ENCODE measurements around the gene COL28A1.
"Not testable (repeated sequence)": the region's sequence is repeated elsewhere in the genome, so short reads cannot be mapped to it uniquely, and the experiment has no call there.

The COL28A1 gene

DNA sequence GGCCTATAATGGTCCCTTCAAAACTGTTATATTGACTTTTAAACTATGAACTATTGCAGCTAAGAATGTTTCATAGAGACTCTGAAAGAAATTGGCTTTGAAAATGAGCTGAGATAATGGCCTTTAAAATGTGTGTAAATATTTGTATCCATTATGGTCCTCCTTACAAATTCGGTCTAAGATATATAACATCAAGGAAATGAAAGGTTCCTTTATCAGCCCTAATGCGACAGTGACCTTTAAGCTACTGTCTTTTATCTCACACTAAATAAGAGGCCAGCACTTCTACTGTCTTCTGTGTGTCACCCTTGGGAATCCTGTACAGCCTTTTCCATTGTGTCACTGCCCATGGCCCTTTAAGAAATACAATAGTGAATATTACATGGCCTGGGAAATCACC, 19.5 kb downstream of the COL28A1 start:
- no peak for DNase-seq

DNA sequence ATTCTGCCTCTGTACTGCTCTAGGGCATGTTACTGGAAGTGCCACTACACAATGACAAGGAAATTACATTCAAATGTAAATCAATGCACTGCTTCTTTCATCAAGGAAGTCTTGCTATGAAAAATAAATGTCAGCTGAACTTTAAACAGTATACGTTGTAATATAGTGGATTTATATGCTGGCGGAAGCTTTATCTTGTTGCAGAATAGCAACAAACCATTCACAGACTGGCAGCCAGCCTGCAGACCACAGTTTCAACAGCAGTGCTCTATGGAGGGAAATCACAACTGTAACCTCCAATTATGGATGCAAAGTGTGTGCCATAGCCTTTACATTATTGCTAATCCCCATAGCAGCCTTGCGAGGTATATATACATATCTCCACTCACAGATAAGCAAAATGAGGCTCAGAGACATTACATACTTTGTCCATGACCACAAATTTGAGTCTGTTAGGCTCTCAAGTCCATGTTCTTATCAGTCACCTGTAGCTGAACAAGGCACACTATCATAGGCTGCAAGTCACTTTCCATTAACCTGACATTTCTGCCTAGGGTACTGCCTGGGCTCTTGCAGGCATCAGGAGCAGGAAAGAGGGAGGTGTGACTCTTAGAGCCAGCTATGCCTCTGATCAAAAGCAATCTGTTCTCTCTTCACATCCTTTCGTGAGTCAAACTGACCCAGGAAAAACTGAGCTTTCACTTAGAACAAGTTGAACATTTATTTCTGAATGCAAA, 22.6 kb downstream of the COL28A1 start:
- no peak for DNase-seq

DNA sequence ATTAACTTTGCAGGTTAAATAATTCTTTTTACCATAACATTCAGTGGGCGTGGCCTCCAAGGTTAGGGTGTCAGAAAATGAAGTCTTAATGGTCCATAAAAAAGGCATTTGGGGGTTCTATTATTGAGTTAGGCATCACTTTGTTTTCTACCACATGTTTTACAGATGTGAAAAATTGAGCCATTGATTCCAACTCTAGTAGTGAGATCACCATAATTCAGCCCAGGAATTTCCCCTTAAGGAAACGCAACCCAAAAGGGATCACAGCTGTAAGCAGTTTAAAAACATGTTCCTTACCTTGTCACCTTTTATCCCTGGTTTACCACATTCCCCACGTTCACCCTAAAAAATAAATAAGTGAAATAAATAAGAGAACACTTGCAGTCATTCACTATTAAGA, 24.9 kb downstream of the COL28A1 start:
- no peak for DNase-seq

DNA sequence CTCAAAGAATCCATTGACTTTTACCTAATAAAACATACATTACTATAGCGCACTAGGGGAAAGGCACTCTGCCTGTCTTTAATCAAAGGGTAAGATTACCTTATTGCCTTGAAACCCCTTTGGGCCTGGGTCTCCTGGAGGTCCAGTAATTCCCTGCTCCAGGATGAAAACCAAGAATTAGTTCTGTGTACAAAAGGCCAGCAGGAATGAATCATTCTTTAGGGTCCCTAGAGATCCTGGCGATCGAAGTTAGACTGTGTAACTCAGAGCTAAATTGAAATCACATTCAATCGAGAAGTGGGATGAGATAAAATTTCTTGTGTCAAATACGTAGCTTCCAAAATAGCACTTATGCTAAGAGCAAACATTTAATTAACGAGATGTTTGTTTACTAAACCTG, 29.8 kb downstream of the COL28A1 start:
- no peak for DNase-seq

DNA sequence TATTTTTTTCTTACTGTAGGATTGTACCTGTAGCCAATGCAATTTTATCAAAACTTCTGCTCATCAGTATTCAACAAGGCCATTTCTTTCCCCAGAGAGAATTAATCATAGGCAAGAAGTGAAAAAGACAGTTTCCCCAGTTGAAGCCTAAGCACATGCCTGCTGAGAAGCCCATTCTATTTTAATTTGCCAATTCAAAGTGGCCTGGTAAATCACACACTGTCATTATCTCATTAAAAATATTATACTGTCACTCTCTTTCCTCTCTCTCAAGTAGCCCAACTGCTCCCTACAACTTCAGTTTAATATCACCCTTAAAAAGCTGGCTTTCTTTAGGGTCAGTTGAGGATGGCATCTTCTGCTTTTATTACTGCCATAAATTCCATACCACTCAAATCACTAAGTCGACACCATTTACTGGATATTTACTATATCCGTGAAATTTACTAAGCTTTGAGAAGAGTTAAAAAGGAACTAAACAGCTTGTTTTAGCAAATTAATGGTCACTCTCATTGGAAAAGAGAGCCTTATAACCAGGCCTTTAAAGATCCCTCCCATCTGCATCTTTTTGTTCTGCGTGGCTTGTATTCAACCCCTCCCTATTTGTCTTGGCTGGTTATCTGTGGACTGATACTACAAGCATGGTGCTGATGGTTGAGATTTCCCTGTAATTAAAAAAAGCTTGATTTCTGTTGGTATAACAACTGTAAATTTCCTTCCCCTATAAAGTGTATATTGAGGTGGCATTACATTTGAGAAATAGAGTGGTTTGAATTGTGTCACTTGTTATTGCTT, 30.6 kb downstream of the COL28A1 start:
- no peak for DNase-seq

DNA sequence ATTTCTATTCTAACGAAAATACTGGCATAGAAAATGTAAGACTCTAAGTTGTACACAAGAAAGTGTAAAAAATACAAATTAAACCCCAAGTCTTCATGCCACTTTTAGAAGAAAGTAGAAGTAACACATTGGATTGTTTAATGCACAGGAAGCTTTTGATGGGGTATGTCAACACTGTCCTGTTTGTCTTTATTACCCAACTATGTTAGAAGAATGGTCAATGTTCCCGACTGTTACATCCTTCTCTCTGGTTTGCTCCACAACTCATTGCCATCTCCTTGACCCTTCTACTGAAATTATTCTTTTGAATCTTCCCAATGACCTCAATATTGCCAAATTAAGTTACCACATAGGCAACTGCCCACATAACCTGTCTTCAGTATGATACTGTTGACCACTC, 35.8 kb downstream of the COL28A1 start:
- no peak for DNase-seq

DNA sequence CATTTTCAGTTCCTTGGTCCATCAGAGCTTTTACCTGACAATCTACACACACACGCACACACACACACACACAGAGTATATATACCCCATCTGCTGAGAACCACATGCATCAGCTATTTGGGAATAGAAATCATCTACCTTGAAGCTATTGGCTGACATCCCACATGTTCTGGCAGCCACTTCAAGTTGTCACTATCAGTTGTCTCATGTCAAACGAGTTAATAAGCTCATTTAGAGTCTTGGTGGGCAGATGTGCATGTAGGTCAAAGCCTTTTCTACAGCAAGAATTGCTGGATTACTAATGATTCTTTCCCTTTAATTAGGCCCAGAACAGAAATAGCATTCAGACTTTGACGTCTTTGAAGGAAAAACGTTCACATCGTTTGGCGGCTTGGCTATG, 36.8 kb downstream of the COL28A1 start:
- no peak for DNase-seq

DNA sequence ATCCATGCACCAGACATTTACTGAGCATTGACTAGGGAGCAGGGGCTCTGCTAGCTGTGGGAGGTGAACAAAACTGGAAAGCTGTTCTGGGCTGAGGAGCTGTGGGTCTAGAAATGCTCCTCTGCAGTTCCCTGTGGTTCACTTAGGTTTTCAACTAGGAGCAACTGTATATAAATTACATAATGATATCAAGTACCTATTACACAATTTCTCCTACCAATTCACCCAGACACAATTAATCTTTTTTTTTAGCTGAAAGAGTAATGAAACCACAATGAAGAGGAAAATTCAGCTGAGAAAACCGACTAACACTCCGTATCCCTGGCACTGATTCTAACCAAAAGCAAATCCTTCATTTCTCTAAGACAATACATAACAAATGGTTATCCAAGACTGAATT, 39.4 kb downstream of the COL28A1 start:
- DNase-seq: no peak

DNA sequence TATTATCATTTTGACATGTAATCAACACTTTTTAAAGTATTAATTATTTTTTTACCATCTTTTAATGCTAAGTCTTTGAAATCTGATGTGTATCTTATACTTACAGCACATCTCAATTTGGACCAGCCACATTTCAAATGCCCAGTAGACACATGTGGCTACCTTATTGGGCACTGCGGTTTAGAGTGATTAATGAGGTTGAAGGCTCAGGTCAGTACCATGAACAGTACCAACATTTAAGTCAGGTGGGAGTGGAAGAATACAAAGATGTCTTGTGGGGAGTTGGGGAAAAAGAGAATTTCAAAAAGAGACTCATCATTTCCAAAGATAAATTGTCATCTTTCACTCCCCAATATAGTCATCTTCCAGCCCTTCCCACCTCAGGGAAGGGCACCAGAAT, 40.5 kb downstream of the COL28A1 start:
- DNase-seq: no peak

DNA sequence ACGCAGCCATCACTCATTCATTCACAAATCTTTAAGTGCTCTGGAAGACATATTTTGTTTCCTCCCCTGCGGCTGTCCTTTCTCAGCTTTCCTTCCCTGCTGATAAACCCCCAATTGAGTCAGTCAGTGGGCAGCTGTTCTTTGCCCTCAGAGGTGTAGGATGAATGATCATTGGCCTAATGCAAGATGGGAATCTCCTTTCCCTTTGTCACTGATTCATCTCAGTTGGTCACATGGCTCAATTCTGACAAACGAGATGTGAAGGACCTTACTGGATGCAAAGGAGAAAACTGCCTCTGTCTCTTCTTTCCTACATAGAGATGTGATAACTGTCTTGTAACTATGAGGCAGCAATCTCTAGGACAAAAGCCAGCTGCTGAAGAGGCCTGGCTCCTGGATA, 44.6 kb downstream of the COL28A1 start:
- DNase-seq: no peak

DNA sequence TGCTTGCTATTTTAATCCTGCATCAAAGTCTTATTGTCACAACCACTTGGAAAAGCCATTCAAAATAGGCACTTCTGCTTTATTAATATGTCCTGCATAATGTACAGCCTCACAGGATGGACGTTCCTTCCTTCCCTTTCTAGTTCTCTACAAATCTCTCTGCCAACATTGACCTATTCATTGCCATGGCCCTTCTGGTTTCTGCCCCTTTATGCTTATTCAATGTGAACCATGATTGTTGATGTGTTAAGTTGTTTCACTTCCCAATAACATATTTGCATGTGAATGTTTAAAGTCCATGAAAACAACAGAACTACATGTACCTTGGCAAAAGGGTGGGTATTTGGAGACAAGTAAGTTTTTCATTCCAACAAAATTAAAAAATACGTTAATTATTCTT, 45.7 kb downstream of the COL28A1 start:
- no peak for DNase-seq

DNA sequence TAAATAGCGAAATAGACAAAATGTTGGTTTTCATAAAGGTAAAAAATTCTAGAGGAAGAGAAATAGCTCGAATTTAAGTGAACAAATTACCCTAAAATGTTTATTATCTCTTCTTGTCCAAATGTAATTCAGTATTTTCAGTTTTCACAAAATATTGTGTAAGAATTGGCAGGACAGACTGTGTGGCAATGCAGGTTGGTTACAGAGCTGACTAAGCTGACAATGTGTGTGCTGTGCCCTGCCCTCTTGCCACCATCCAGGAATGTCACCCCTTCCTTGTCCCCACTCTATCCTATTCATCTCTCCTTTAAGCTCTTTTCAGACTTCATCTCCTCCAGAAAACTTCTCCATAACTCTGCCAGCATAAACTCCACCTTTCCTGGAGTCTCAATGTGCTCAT, 46.1 kb downstream of the COL28A1 start:
- DNase-seq: no peak

DNA sequence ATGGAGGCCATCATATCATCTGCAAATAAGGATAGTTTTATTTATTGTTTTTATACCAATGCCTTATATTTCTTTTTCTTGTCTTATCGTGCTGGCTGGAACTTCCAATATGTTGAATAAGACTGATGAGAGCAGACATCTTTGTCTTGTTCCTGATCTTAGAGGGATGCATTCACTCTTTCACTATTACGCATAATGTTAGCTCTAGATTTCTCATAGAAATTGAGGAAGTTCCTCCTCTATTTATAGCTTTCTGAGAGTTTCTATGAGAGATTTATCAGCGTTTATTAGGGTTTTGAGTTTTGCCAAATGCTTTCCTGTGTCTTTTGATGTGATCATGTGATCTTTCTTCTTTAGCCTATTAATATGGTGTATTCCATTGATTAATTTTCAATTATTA, 49.3 kb downstream of the COL28A1 start:
- DNase-seq: no peak

DNA sequence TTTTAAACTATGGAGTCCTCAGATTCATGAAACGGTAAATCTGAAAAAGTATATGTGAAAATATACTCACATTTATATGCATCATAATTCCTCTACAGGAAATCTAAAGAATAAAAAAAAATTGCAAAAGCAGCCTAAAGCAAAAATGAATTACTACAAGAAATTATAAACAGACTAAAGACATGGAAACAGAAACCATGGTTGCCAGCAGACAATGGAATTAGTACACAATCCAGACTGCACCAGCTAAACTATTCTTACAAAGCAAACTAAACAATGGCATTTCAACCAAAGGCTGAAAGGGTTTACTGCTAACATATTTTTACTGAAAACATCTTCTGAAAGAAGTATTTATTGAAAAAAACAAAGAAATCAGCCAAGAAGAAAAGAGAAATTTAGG, 51.6 kb downstream of the COL28A1 start:
- no peak for DNase-seq

DNA sequence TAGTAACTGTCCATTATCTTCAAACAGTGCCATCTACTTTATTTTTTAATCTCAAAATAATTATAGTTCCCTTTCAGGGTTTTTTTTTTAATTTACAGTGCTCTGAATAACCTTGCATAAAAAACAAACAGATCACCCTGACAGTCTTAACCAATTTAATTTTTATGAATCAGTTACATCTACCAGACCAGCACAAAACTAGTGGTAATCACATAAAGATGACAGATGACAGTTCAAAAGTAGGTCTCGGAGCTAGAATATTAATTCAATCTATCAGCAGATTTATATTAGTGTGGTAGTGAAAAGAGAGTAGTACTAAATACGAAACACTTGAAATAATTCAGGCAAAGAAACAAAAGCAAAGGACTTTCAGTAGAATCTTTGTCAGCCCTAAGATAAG, 53.9 kb downstream of the COL28A1 start:
- no peak for DNase-seq

DNA sequence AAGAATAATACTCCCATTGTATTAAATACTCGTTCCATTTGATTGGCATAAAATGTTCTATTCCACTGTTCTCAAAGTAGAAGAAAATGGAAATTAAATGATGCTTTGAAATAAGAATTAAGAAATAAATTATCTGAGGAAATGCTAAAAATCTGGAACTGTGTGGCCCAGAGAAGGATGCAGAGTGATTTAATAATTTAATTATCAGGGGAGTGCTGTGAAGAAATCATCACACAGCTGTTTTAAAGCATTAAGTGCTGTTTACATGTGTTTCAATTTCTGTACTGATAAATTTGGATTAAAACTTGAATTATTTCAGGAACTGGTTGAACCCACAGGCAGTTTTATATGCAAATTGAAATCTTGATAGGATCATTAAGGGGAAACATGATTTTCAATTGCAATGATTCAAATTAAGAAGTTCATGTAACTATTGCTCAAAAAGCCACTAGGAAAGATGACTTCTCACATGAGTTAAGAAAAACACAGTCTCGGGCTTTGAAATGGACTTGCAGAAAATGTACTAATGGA, 56.3 kb downstream of the COL28A1 start:
- no peak for DNase-seq

DNA sequence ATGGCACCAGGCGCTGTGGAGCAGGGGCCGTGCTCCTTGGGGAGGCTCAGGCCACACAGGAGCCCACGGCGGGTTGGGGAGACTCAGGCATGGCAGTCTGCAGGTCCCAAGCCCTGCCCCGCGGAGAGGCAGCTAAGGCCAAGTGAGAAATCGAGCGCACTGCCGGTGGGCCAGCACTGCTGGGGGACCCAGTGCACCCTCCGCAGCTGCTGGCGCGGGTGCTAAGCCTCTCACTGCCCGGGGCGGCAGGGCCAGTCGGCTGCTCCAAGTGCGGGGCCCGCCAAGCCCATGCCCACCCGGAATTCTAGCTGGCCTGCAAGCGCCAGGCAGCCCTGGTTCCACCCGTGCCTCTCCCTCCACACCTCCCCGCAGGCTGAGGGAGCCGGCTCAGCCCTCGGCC, 57.1 kb downstream of the COL28A1 start:
- no peak for DNase-seq

DNA sequence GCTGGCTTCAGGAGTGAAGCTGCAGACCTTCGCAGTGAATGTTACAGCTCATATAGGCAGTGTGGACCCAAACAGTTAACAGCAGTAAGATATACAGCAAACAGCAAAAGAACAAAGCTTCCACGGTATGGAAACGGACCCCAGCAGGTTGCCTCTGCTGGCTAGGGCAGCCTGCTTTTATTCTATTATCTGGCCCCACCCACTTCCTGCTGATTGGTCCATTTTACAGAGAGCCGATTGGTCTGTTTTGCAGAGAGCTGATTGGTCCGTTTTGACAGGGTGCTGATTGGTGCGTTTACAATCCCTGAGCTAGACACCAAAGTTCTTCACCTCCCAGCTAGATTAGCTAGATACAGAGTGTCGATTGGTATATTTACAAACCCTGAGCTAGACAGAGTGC, 58.0 kb downstream of the COL28A1 start:
- not testable (repeated sequence) for DNase-seq

DNA sequence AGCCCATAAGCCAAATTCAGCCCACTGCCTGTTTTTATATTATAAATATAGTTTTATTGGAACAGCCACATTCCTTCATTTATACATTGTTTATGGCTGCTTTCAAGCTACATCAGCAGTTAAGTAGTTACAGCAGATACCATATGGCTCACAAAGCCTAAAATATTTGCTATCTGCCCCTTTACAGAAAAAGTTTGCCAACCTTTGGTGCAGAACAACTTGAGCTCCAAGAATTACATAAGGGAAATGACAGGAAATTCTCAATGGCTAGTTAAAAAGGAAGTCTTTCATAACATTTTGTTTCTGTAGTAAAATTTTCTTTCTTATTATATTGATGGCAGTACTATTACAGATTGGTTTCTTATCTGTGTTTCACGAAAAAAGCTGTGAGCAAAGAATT, 59.3 kb downstream of the COL28A1 start:
- DNase-seq: no peak

DNA sequence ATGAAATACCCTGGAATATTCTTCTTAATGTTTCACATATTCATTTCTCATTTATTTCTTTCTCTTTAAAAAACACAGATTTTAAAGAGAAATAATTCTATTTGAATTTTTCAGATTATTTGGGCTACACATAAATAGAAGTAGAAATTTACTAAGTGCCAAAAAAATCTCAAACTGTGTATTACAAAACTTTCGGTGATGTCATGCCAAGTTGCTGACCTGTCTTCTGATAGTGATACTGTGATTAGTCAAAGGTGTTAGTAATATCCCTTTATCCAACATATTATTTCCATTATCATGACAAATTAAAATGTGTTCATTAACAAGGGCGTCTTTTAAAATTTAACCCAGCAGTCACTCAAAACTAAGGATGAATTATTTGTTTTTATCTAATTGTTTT, 60.1 kb downstream of the COL28A1 start:
- no peak for DNase-seq

DNA sequence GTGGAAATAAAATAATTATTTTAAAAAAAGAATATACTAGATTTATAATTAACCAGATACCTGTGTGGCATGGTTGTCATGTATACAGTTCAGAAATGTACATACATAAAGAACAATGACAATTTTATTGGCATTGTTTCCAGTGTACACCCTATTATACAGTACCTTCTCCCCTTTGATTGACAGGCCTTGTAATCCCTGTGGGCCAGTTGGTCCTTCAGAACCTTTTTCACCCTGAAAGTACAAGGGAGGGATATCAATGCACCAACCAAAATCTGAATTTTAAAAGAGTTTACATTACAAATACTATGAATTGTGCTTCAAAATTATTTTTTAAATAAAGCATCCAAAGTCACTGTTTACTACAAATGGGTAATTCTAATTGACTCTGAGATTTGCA, 61.2 kb downstream of the COL28A1 start:
- no peak for DNase-seq

DNA sequence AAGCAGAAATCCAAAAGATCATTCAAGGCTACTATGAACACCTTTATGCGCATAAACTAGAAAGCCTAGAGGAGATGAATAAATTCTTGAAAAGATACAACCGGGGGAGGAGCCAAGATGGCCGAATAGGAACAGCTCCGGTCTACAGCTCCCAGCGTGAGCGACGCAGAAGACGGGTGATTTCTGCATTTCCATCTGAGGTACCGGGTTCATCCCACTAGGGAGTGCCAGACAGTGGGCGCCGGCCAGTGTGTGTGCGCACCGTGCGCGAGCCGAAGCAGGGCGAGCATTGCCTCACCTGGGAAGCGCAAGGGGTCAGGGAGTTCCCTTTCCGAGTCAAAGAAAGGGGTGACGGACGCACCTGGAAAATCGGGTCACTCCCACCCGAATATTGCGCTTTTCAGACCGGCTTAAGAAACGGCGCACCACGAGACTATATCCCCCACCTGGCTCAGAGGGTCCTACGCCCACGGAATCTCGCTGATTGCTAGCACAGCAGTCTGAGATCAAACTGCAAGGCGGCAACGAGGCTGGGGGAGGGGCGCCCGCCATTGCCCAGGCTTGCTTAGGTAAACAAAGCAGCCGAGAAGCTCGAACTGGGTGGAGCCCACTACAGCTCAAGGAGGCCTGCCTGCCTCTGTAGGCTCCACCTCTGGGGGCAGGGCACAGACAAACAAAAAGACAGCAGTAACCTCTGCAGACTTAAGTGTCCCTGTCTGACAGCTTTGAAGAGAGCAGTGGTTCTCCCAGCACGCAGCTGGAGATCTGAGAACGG, 70.5 kb downstream of the COL28A1 start:
- not testable (repeated sequence) for DNase-seq

DNA sequence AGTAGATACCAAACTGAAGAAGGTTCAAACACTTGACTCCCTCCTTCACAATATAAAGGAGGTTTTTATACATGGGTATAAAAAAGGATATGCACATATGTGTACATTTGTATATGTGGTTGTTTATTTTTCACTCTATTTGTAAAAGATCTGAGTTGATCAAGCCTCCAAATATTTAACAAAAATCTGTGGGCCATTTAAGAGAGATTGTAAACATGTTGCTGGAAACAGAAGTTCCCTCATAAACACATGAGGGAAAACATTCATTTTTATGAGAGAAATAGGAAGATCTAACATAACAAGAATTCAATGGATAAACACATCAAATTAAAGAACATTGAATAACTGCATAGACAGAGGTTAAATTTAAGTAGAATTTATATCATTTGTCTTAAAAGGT, 81.7 kb downstream of the COL28A1 start:
- DNase-seq: no peak

DNA sequence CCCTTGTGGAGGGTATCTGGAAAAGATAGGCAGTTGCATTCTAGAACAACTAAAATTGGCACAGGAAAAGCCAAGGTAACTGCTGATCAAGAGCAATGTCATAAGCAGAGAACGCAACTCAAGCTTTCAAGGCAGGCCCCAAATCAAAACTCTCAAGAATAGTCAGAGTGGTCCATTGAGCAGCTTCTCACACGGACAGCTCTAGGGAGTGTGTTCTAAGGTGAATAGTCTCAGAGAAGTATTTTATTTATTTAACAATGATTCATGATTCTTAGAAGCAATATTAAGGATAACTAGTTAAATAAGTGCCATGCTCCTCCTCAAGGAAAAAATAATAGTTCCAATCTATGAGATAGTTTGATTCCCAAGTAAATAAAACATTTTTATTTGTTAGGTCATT, 83.0 kb downstream of the COL28A1 start:
- DNase-seq: no peak
